ENCODE data around the gene UNC80.

Gene UNC80

DNA sequence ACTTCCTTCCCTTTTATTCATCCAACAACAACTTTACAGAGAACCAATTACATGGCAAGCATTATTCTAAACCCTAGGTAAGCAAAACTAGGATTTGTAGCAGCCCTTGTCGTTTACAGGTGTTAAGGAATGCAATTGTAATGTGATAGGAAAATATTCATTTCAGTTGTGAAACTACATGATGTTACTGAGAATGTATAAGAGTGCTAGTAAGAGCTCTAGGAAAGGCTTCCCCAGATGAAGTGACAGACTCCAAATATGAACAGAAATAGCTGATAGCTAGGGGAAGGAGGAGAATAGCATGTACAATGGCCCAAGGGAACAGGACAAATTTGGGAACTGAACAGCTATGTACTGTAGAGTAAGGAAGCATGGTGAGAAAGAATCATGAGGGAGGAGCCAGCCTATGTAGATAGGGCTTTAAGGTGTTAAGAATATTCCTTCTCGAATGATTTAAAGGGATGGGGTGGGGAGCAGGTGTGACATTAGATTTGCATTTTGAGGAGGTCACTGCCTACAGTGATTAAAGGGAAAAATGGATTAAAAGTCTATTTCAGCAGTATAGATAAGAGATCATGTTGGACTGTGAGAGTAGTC, 262.6 kb downstream of the UNC80 start:
- Mint-ChIP-seq H3K9me3 (no peaks in the 10 kb centered on the region), H3K4me1 (no peaks in the 10 kb centered on the region), H3K36me3 (ENCODE audit: low read depth) (peaks cover 31% of the 10 kb centered on the region), H3K27me3 (ENCODE audit: low read depth) (no peaks in the 10 kb centered on the region), H3K27ac (no peak overlapping the region), H3K4me3 (no peak overlapping the region)
- TF ChIP-seq, protein P1, sequence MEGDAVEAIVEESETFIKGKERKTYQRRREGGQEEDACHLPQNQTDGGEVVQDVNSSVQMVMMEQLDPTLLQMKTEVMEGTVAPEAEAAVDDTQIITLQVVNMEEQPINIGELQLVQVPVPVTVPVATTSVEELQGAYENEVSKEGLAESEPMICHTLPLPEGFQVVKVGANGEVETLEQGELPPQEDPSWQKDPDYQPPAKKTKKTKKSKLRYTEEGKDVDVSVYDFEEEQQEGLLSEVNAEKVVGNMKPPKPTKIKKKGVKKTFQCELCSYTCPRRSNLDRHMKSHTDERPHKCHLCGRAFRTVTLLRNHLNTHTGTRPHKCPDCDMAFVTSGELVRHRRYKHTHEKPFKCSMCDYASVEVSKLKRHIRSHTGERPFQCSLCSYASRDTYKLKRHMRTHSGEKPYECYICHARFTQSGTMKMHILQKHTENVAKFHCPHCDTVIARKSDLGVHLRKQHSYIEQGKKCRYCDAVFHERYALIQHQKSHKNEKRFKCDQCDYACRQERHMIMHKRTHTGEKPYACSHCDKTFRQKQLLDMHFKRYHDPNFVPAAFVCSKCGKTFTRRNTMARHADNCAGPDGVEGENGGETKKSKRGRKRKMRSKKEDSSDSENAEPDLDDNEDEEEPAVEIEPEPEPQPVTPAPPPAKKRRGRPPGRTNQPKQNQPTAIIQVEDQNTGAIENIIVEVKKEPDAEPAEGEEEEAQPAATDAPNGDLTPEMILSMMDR (IDR thresholded peaks at IDR 0.05; ENCODE audit: unreplicated experiment in 3 of 3): no peak

DNA sequence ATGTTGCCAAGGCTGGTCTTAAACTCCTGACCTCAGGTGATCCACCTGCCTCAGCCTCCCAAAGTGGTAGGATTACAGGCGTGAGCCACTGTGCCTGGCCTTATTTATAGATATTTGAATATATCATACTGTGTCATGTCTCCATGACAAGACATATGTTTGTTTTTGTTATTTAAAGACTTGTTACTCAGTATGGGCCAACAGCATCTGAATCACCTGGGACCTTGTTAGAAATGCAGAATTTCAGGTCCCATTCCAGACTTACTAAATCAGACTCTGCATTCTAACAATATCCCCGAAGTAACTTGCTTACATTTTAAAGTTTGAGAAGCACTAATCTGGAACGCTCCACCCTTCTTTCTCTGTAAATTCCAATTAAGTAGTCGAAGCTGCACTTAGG, 264.0 kb downstream of the UNC80 start:
- Mint-ChIP-seq H3K27me3 (ENCODE audit: low read depth) (no peaks in the 10 kb centered on the region), H3K27ac (no peak overlapping the region), H3K4me1 (no peaks in the 10 kb centered on the region), H3K36me3 (ENCODE audit: low read depth) (peaks cover 31% of the 10 kb centered on the region), H3K9me3 (no peaks in the 10 kb centered on the region), H3K4me3 (no peak overlapping the region)
- TF ChIP-seq, protein P1 (IDR thresholded peaks at IDR 0.05; ENCODE audit: unreplicated experiment in 3 of 3): no peak

DNA sequence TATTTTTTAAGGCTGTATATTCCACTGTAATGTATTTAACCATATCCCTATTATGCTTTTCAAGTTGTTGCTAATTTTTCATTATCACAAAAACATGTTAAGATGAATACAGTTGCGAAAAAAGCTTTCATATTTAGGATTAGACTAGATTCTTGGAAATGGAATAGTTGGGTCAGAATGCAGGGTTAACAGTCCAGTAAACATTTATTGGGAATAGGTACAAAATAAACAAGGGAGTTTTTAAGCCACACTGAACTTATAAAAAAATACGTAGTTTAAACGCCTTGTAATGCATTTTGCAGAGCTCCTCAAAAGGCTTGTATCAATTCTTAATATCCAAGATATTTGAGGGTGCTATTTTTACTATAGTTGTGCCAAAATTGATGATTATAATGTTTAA, 266.4 kb downstream of the UNC80 start:
- Mint-ChIP-seq H3K9me3 (no peaks in the 10 kb centered on the region), H3K27me3 (ENCODE audit: low read depth) (no peaks in the 10 kb centered on the region), H3K36me3 (ENCODE audit: low read depth) (peaks cover 31% of the 10 kb centered on the region), H3K4me1 (no peaks in the 10 kb centered on the region), H3K27ac (no peak overlapping the region), H3K4me3 (no peak overlapping the region)
- TF ChIP-seq, protein P1 (IDR thresholded peaks at IDR 0.05; ENCODE audit: unreplicated experiment in 3 of 3): no peak

DNA sequence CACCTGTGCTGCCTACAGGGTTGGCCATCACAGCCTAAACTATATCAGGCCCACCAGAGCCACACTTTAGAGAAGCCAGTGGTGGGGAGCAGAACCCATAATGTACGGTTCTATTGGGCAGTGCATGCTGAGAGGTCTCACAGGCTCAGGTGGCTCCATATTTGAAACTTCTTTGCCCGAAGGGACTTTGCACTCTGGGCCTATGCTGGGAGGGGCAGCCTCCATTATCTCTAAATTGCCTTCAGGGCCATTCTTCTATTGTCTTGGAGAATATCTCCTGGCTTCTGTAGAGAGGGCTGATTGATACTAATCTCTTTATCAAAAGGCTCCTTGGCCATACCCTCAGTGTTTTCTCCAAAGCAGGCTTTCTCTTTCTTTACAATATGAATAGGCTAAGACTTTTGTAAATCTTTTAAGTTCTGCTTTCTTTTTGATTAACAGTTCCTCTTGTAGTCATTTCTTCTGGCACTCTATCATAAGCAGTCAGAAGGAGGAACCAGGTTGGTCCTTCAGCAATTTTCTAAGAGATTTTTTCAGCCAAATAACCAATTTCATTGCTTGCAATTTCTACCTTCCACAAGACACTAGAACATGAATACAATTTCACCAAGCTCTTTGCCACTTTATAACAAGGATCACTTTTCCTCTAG, 275.3 kb downstream of the UNC80 start:
- Mint-ChIP-seq H3K4me1 (peaks cover 7% of the 10 kb centered on the region), H3K36me3 (ENCODE audit: low read depth) (peaks cover 52% of the 10 kb centered on the region), H3K4me3 (no peak overlapping the region), H3K9me3 (peaks cover 9% of the 10 kb centered on the region), H3K27me3 (ENCODE audit: low read depth) (no peaks in the 10 kb centered on the region), H3K27ac (no peak overlapping the region)
- TF ChIP-seq, protein P1 (IDR thresholded peaks at IDR 0.05; ENCODE audit: unreplicated experiment in 3 of 3): no peak
